Measurements from ENCODE around the gene PDE11A. TPM values are rescaled to one million over a fixed set of nuclear protein-coding genes. Genes with fewer than 3 reads are reported as not detected.

Gene PDE11A
- total and polyA plus RNA-seq, 2 of the 13 experiments (the other 11 are each of a cell fraction or from before 2014, with no cell fraction given), result 1.2 to 1.7 TPM

- TF ChIP-seq, protein P1, sequence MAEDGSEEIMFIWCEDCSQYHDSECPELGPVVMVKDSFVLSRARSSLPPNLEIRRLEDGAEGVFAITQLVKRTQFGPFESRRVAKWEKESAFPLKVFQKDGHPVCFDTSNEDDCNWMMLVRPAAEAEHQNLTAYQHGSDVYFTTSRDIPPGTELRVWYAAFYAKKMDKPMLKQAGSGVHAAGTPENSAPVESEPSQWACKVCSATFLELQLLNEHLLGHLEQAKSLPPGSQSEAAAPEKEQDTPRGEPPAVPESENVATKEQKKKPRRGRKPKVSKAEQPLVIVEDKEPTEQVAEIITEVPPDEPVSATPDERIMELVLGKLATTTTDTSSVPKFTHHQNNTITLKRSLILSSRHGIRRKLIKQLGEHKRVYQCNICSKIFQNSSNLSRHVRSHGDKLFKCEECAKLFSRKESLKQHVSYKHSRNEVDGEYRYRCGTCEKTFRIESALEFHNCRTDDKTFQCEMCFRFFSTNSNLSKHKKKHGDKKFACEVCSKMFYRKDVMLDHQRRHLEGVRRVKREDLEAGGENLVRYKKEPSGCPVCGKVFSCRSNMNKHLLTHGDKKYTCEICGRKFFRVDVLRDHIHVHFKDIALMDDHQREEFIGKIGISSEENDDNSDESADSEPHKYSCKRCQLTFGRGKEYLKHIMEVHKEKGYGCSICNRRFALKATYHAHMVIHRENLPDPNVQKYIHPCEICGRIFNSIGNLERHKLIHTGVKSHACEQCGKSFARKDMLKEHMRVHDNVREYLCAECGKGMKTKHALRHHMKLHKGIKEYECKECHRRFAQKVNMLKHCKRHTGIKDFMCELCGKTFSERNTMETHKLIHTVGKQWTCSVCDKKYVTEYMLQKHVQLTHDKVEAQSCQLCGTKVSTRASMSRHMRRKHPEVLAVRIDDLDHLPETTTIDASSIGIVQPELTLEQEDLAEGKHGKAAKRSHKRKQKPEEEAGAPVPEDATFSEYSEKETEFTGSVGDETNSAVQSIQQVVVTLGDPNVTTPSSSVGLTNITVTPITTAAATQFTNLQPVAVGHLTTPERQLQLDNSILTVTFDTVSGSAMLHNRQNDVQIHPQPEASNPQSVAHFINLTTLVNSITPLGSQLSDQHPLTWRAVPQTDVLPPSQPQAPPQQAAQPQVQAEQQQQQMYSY (CRISPR knock-in tag; IDR thresholded peaks at IDR 0.05), result no peak
- TF ChIP-seq PAXIP1 (CRISPR knock-in tag; conservative IDR thresholded peaks at IDR 0.05), result peak; percentile 62
- no peak for TF ChIP-seq ZSCAN25 (CRISPR knock-in tag; IDR thresholded peaks at IDR 0.05)
- no peak for TF ChIP-seq CBX2 (IDR thresholded peaks at IDR 0.05; ENCODE audit: low read depth, low read length)
- TF ChIP-seq CBX2 (CRISPR knock-in tag; IDR thresholded peaks at IDR 0.05; ENCODE audit: low read depth), result no peak
- TF ChIP-seq THAP8 (CRISPR knock-in tag; IDR thresholded peaks at IDR 0.05; ENCODE audit: borderline replicate concordance), result no peak
- peak; percentile 68; the same call in 1 of the 2 replicates for TF ChIP-seq FOXK2 (IDR thresholded peaks at IDR 0.05)
- no peak for TF ChIP-seq CEBPB (IDR thresholded peaks at IDR 0.05; ENCODE audit: borderline replicate concordance, low read depth, low read length)
- no peak for TF ChIP-seq RFX5 (IDR thresholded peaks at IDR 0.05; ENCODE audit: low read depth, low read length)
- TF ChIP-seq IKZF5 (CRISPR knock-in tag; IDR thresholded peaks at IDR 0.05), result no peak
- TF ChIP-seq, protein P2, sequence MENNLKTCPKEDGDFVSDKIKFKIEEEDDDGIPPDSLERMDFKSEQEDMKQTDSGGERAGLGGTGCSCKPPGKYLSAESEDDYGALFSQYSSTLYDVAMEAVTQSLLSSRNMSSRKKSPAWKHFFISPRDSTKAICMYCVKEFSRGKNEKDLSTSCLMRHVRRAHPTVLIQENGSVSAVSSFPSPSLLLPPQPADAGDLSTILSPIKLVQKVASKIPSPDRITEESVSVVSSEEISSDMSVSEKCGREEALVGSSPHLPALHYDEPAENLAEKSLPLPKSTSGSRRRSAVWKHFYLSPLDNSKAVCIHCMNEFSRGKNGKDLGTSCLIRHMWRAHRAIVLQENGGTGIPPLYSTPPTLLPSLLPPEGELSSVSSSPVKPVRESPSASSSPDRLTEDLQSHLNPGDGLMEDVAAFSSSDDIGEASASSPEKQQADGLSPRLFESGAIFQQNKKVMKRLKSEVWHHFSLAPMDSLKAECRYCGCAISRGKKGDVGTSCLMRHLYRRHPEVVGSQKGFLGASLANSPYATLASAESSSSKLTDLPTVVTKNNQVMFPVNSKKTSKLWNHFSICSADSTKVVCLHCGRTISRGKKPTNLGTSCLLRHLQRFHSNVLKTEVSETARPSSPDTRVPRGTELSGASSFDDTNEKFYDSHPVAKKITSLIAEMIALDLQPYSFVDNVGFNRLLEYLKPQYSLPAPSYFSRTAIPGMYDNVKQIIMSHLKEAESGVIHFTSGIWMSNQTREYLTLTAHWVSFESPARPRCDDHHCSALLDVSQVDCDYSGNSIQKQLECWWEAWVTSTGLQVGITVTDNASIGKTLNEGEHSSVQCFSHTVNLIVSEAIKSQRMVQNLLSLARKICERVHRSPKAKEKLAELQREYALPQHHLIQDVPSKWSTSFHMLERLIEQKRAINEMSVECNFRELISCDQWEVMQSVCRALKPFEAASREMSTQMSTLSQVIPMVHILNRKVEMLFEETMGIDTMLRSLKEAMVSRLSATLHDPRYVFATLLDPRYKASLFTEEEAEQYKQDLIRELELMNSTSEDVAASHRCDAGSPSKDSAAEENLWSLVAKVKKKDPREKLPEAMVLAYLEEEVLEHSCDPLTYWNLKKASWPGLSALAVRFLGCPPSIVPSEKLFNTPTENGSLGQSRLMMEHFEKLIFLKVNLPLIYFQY (CRISPR knock-in tag; IDR thresholded peaks at IDR 0.05; ENCODE audit: borderline replicate concordance), result no peak
- TF ChIP-seq CREB1 (IDR thresholded peaks at IDR 0.05), result no peak
- TF ChIP-seq CREB1 (CRISPR knock-in tag; IDR thresholded peaks at IDR 0.05), result peak; percentile 36; the same call in 1 of the 2 replicates
- 0 out of 2 replicates have a peak, but pooled peaks have one; percentile 16 for TF ChIP-seq MLX (CRISPR knock-in tag; IDR thresholded peaks at IDR 0.05)
- TF ChIP-seq FOXA1 (IDR thresholded peaks at IDR 0.05), result peak; percentile 55; the same call in 1 of the 2 replicates
- TF ChIP-seq FOXA1 (CRISPR knock-in tag; IDR thresholded peaks at IDR 0.05), result peak; percentile 87
- TF ChIP-seq ZNF781 (CRISPR knock-in tag; IDR thresholded peaks at IDR 0.05; ENCODE audit: borderline replicate concordance, not compliant biosample characterization), result no peak
Measured at GRCh38 chr2:177579486-177580036, 493.0 kb downstream of the PDE11A start (continued).
